ENCODE data around the gene OR6C76. TPM values are rescaled to one million over a fixed set of nuclear protein-coding genes. Genes with fewer than 3 reads are reported as not detected.
"Not testable (repeated sequence)": the region's sequence is repeated elsewhere in the genome, so short reads cannot be mapped to it uniquely, and the experiment has no call there.

The OR6C76 gene
- not detected for total RNA-seq

GRCh38 chr12:55425954-55426353, at the start of gene OR6C76:
Gene OR6C76, plus strand, starts transcription at chr12:55426254. Its CDS starts 0 bp downstream, at chr12:55426254.
- no peak for DNase-seq
- H3K9me3 Mint-ChIP-seq, result no peaks in the 10 kb centered on the region
- no peaks in the 10 kb centered on the region for H3K36me3 Mint-ChIP-seq
- H3K27ac Mint-ChIP-seq, result no peak within 1 kb of the TSS
- no peak within 1 kb of the TSS for H3K4me3 Mint-ChIP-seq
- H3K27me3 Mint-ChIP-seq, result peaks cover 12% of the 10 kb centered on the region
- peaks cover 2% of the 10 kb centered on the region for H3K4me1 Mint-ChIP-seq

GRCh38 chr12:55385891-55386290, 40.2 kb upstream of the OR6C76 start:
- H3K4me3 Mint-ChIP-seq, result no peak overlapping the region
- H3K27ac Mint-ChIP-seq, result no peak overlapping the region
- H3K27me3 Mint-ChIP-seq, result peaks cover 14% of the 10 kb centered on the region
- DNase-seq, result no peak
- H3K36me3 Mint-ChIP-seq, result no peaks in the 10 kb centered on the region
- H3K4me1 Mint-ChIP-seq, result no peaks in the 10 kb centered on the region
- H3K9me3 Mint-ChIP-seq, result no peaks in the 10 kb centered on the region

GRCh38 chr12:55392032-55392795, 33.8 kb upstream of the OR6C76 start:
- Mint-ChIP-seq H3K27me3 (peaks cover 12% of the 10 kb centered on the region), H3K27ac (no peak overlapping the region), H3K4me1 (no peaks in the 10 kb centered on the region), H3K9me3 (no peaks in the 10 kb centered on the region), H3K4me3 (no peak overlapping the region), H3K36me3 (no peaks in the 10 kb centered on the region)
- DNase-seq, result no peak

GRCh38 chr12:55396326-55396725, 29.7 kb upstream of the OR6C76 start:
- Mint-ChIP-seq H3K4me1 (no peaks in the 10 kb centered on the region), H3K36me3 (no peaks in the 10 kb centered on the region), H3K4me3 (no peak overlapping the region), H3K9me3 (no peaks in the 10 kb centered on the region), H3K27ac (no peak overlapping the region), H3K27me3 (peaks cover 36% of the 10 kb centered on the region)
- DNase-seq, result no peak

GRCh38 chr12:55400229-55400628, 25.8 kb upstream of the OR6C76 start, which contains the start of gene OR6C65:
Gene OR6C65, plus strand, starts transcription at chr12:55400529. Its CDS starts 0 bp downstream, at chr12:55400529.
- no peak for DNase-seq
- Mint-ChIP-seq H3K9me3 (peaks cover 2% of the 10 kb centered on the region), H3K4me1 (no peaks in the 10 kb centered on the region), H3K27ac (no peak within 1 kb of the TSS), H3K4me3 (no peak within 1 kb of the TSS), H3K27me3 (peaks cover 41% of the 10 kb centered on the region), H3K36me3 (no peaks in the 10 kb centered on the region)

GRCh38 chr12:55407866-55408265, 18.2 kb upstream of the OR6C76 start:
- H3K4me1 Mint-ChIP-seq, result no peaks in the 10 kb centered on the region
- no peak overlapping the region for H3K27ac Mint-ChIP-seq
- H3K27me3 Mint-ChIP-seq, result peaks cover 15% of the 10 kb centered on the region
- H3K36me3 Mint-ChIP-seq, result no peaks in the 10 kb centered on the region
- no peak overlapping the region for H3K4me3 Mint-ChIP-seq
- H3K9me3 Mint-ChIP-seq, result peaks cover 2% of the 10 kb centered on the region
- DNase-seq, result no peak

- H3K4me1 Mint-ChIP-seq, H3K36me3 Mint-ChIP-seq, DNase-seq: not testable (repeated sequence)
Observed at GRCh38 chr12:55409133-55409532, 16.9 kb upstream of the OR6C76 start.

GRCh38 chr12:55412138-55412537, 13.9 kb upstream of the OR6C76 start:
- peaks cover 40% of the 10 kb centered on the region for H3K27me3 Mint-ChIP-seq
- not testable (repeated sequence) for H3K9me3 Mint-ChIP-seq, H3K27ac Mint-ChIP-seq, DNase-seq, H3K4me1 Mint-ChIP-seq, H3K4me3 Mint-ChIP-seq, H3K36me3 Mint-ChIP-seq

More at GRCh38 chr12:55409133-55409532, 16.9 kb upstream of the OR6C76 start:
- not testable (repeated sequence) for H3K27ac Mint-ChIP-seq, H3K9me3 Mint-ChIP-seq, H3K4me3 Mint-ChIP-seq
- peaks cover 15% of the 10 kb centered on the region for H3K27me3 Mint-ChIP-seq

- not testable (repeated sequence) for H3K27ac Mint-ChIP-seq, H3K4me3 Mint-ChIP-seq
Observed at GRCh38 chr12:55413498-55414388, 12.3 kb upstream of the OR6C76 start.

GRCh38 chr12:55414396-55414823, 11.6 kb upstream of the OR6C76 start:
- H3K36me3 Mint-ChIP-seq, H3K27ac Mint-ChIP-seq, DNase-seq, H3K4me1 Mint-ChIP-seq, H3K9me3 Mint-ChIP-seq, H3K4me3 Mint-ChIP-seq: not testable (repeated sequence)
- H3K27me3 Mint-ChIP-seq, result peaks cover 53% of the 10 kb centered on the region

More at GRCh38 chr12:55413498-55414388, 12.3 kb upstream of the OR6C76 start:
- peaks cover 48% of the 10 kb centered on the region for H3K27me3 Mint-ChIP-seq
- H3K4me1 Mint-ChIP-seq, H3K9me3 Mint-ChIP-seq, H3K36me3 Mint-ChIP-seq, DNase-seq: not testable (repeated sequence)

- not testable (repeated sequence) for DNase-seq, H3K36me3 Mint-ChIP-seq, H3K9me3 Mint-ChIP-seq, H3K4me1 Mint-ChIP-seq, H3K27ac Mint-ChIP-seq, H3K4me3 Mint-ChIP-seq
- peaks cover 54% of the 10 kb centered on the region for H3K27me3 Mint-ChIP-seq
Observed at GRCh38 chr12:55414889-55415288, 11.2 kb upstream of the OR6C76 start.

- Mint-ChIP-seq H3K9me3 (no peaks in the 10 kb centered on the region), H3K36me3 (no peaks in the 10 kb centered on the region), H3K27ac (no peak overlapping the region), H3K4me1 (peaks cover 8% of the 10 kb centered on the region), H3K4me3 (no peak overlapping the region), H3K27me3 (peaks cover 61% of the 10 kb centered on the region)
- DNase-seq, result no peak
Observed at GRCh38 chr12:55416961-55417360, 9.1 kb upstream of the OR6C76 start.

- Mint-ChIP-seq H3K4me1 (peaks cover 4% of the 10 kb centered on the region), H3K27me3 (peaks cover 48% of the 10 kb centered on the region), H3K36me3 (no peaks in the 10 kb centered on the region), H3K4me3 (no peak overlapping the region), H3K27ac (no peak overlapping the region), H3K9me3 (no peaks in the 10 kb centered on the region)
- DNase-seq, result no peak
Observed at GRCh38 chr12:55420307-55420962, 5.6 kb upstream of the OR6C76 start.

- Mint-ChIP-seq H3K4me1 (peaks cover 2% of the 10 kb centered on the region), H3K9me3 (no peaks in the 10 kb centered on the region), H3K27ac (no peak overlapping the region), H3K27me3 (peaks cover 18% of the 10 kb centered on the region), H3K36me3 (no peaks in the 10 kb centered on the region), H3K4me3 (no peak overlapping the region)
- no peak for DNase-seq
Observed at GRCh38 chr12:55428331-55429243, 2.5 kb downstream of the OR6C76 start.

Measured in activated naive CD8-positive, alpha-beta T cell treated with anti-CD3 and anti-CD28 coated beads for 36 hours (primary cell).